GM21390 (cell line): ENCODE data around the gene ACTN3.
A peak's percentile ranks its signal among the peaks of the same experiment; 100 is the strongest.
"Not testable (repeated sequence)": the region's sequence is repeated elsewhere in the genome, so short reads cannot be mapped to it uniquely, and the experiment has no call there.

Experiments
- ATAC-seq: cut with Tn5 transposase; IDR thresholded peaks from one replicate; pipeline ENCODE4 v1.9.1; 2021; ENCODE audit not compliant: unreplicated experiment

ACTN3 gene

DNA sequence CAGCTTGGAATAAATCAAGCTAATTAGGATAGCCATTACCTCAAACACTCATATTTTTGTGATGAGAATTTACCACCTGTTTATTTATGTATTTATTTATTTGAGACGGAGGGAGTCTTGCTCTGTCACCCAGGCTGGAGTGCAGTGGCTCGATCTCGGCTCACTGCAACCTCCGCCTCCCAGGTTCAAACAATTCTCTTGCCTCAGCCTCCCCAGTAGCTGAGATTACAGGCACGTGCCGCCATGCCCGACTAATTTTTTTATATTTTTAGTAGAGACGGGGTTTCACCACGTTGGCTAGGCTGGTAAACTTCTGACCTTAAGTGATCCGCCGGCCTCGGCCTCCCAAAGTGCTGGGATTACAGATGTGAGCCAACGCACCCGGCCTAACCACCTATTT lies 1.8 kb upstream of the ACTN3 start:
- not testable (repeated sequence) for ATAC-seq

- ATAC-seq = peak; percentile 83
Measured at GRCh38 chr11:66545701-66546367, 869 bp upstream of the ACTN3 start, which contains the start of gene ZDHHC24. ZDHHC24 (minus strand) TSS chr11:66546048; CDS start chr11:66546003, 45 bp downstream.

DNA sequence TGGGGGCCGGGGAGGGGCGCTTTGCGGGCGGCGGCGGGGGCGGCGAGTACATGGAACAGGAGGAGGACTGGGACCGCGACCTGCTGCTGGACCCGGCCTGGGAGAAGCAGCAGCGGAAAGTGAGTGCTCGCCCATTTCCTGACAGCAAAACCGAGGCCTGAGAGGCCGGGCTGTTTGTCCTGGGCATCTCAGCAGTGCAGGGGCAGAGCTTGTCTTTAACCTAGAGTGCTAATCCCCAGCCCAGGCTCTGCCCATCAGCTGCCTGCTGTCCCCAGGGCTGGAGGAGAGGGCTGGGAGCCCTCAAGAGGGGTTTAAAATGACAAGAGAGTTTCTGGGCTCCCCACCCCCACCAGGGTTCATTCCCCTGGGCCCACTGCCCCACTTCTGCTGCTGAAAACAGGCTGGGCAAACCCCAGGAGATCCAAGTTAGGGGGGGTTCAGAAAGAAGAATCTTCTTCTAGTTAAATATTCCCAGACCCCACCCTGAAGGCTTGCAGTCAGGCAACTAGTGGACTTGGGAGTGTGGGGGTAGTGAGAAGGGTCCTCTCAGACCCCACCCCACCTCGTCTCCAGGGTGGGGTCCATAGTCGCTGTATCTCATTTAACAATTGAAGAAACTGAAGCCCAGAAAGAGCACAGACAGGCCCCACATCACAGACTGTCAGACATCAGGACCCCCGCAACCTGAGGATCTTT lies 411 bp downstream of the ACTN3 start:
- no peak for ATAC-seq

DNA sequence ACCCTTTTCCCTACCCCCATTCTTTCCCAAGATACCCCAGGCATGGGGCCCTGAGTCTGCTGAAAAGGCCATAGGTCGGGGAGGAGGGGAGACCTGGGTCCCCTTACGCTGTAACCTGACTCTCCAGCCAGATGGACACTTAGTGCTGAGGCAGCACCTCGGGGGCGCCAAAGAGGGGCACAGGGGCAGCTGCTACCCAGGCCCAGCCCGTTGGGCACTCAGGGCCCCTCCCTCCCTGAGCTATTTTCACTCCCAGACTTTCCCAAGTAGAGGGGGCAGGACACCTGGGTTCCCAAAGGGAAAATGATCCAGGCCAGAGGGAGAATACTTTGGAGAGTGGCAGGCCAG lies 933 bp downstream of the ACTN3 start:
- no peak for ATAC-seq

GRCh38 chr11:66548041-66548440 lies 1.3 kb downstream of the ACTN3 start:
- no peak for ATAC-seq

DNA sequence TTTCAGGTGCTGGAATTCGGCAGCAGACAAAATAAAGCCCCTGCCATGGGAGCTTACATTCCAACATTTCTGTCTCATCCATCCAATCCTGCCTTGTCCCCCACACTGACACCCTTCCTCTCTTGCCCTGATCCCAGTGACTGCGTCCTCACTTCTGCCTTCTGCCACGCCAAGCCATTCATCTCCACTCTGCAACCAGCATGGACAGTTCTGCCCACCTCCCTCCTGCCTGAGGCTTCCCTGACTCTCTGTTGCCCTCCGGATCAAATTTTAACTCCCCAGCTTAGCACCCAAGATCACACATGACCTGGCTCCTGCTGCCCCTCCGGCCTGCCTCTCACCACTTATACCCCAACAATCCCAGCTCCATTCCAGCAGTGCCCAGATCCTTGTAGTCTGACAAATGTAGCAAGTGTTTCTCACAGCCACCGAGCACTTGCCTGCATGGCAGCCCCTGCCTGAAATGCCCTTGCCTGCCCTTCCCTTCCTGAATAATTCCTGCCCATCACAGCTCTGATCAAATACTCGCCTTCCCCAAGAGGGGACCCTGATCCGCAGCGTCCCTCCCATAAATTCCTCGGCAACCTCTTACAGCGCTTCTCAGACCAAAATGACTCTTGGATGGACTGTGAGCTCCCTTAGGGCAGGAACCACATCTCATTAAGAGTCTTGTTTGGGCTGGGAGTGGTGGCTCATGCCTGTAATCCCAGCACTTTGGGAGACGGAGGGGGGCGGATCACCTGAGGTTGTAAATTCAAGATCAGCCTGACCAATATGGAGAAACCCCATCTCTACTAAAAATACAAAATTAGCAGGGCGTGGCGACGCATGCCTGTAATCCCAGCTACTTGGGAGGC lies 2.3 kb downstream of the ACTN3 start:
- ATAC-seq = no peak

GRCh38 chr11:66549696-66550095 lies 3.0 kb downstream of the ACTN3 start:
- ATAC-seq = no peak

GRCh38 chr11:66550887-66551286 lies 4.2 kb downstream of the ACTN3 start:
- no peak for ATAC-seq

DNA sequence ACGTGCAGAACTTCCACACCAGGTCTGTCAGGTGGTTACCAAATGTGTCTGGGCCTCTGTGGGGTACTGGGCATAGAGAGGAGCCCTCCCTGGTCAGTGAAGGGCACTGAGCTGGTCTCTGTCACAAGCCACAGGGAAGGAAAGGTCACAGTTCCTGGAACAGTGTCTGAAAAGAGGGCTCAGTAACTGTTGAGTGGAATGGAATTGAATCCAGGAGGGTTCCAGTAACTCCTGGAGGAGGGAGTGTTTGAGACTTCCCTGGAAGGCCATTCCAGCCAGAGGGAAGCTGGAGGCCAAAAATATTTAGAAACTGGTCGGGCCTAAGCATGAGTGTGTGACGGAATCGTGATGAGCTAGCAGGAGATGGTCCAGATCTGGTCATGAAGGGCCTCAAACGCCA lies 7.9 kb downstream of the ACTN3 start:
- ATAC-seq = no peak

DNA sequence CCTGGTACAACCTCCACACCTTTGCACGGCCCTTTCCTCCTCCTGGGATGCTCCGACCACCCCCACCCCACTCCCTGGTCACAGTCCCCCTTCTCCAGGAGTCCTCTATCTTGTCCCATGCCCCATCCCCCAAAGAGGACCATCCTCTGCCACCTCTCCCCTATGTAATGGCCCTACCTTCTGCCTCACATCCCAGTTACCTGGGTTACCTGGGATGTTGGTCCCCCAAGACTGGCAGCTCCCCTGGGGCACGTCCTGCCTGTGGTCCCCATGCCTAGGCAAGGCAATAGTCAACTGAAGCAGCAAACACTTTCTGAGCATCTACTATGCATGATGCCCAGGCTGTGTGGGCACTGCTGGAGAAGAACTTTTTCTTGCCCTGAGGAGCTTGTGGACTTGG lies 8.7 kb downstream of the ACTN3 start:
- no peak for ATAC-seq

DNA sequence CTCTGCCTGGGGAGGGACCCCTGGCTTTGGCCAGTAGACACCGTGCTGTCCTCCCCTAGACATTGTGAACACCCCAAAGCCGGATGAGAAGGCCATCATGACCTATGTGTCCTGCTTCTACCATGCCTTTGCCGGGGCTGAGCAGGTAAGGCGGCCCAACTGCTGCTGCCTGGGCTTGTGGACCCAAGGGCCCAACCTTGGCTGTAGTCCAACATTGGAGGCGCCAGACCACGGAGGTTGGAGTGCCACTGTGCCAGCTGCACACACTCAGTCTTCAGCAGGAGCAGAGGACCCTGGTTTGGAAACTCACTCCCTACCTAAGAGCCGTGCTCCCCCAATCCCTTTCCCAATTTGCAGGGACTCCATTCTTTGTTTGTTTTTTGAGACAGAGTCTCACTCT lies 9.4 kb downstream of the ACTN3 start:
- no peak for ATAC-seq

DNA sequence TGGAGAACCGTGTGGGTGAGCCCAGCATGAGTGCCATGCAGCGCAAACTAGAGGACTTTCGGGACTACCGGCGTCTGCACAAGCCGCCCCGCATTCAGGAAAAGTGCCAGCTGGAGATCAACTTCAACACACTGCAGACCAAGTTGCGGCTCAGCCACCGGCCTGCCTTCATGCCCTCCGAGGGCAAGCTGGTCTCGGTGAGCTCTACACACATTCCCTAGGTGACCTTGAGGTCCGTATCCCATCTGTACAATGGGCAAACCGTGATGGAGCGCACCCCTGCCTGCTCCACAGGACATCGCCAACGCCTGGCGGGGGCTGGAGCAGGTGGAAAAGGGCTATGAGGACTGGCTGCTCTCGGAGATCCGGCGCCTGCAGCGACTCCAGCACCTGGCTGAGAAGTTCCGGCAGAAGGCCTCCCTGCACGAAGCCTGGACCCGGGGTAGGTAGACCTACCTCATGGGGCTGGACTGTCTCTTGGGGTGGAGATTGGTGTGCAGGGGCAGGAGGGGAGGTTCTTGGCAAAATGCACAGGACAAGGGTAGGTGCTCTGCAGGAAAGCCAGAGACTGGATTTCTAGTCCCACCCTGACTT lies 11.1 kb downstream of the ACTN3 start:
- no peak for ATAC-seq

GRCh38 chr11:66559142-66559865 lies 12.6 kb downstream of the ACTN3 start:
- ATAC-seq = no peak

GRCh38 chr11:66559866-66560676 lies 13.4 kb downstream of the ACTN3 start:
- no peak for ATAC-seq

DNA sequence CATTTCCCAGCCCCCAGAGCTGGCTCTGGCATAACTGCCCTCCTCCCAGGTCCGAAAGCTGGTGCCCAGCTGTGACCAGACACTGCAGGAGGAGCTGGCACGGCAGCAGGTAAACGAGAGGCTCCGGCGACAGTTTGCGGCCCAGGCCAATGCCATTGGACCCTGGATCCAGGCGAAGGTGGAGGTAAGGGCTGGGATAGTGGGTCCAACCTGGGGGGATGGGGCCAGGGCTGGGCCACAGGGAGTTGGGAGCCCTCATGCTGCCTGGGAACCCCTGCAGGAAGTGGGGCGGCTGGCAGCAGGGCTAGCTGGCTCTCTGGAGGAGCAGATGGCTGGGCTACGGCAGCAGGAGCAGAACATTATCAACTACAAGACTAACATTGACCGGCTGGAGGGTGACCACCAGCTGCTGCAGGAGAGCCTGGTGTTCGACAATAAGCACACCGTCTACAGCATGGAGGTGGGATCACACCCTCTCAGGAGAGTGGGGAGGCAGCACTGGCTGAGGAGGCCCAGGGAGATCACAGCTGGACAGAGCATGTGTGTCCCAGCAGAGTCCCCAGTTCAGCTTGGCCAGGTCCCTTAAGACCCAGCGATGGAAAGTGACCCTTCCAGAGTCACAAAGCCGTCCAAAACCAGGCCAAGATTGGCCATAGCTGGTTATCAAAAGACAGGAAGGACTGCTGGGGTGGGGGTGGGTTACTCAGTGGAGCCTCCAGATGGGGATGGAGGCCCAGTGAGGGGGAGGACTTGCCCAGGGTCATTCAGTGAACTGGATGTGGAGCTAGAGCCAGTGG lies 14.7 kb downstream of the ACTN3 start:
- ATAC-seq = no peak

DNA sequence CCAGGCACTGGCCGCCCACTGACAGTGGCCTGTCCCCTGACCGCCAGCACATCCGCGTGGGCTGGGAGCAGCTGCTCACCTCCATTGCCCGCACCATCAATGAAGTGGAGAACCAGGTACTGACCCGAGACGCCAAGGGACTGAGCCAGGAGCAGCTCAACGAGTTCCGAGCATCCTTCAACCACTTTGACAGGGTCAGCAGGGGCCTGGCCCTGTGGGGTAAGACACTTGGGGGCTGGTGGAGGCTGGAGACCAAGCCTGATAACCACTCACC lies 15.2 kb downstream of the ACTN3 start:
- no peak for ATAC-seq

DNA sequence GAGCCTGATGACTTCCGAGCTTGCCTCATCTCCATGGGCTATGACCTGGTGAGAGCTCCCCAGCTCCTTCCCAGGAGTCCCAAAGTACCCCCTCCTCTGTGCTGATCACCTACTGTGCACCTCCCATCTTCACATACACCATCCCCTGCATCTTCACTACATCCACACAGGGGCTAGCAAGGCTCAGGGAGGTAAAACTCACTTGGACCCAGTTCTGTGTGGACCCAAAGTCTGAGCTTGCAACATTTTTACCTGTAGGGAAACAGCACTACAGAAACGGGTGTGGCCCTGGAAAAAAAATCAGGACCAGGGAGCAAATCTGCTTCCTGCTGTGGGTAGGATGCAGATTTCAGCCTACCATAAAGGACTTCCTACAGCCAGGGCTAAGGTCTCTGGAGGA lies 15.6 kb downstream of the ACTN3 start:
- no peak for ATAC-seq

GRCh38 chr11:66562907-66563583 lies 16.3 kb downstream of the ACTN3 start:
- ATAC-seq = no peak

GRCh38 chr11:66563832-66564231 lies 17.1 kb downstream of the ACTN3 start:
- ATAC-seq = no peak
